T-helper 2 cell treated with Interferon-gamma antibody and Interleukin-4, amounts not matched to agents 5 μg/mL and 100 μg/mL, for 36 hours (primary cell): ENCODE measurements around the gene MX1.
A peak's percentile ranks its signal among the peaks of the same experiment; 100 is the strongest.

Experiments used
- DNase-seq: peaks from one replicate; pipeline ENCODE4 v3.0.0; 2021; ENCODE audit warnings: low spot score
- H3K27ac Mint-ChIP-seq: one replicate; pipeline ENCODE4 v1.8.0; 2021; ENCODE audit warnings: mild to moderate bottlenecking, mixed read lengths
- H3K27me3 Mint-ChIP-seq: one replicate; pipeline ENCODE4 v1.8.0; 2021; ENCODE audit warnings: low read depth, mixed read lengths
- H3K36me3 Mint-ChIP-seq: one replicate; pipeline ENCODE4 v1.8.0; 2021; ENCODE audit warnings: low read depth, mixed read lengths
- H3K4me1 Mint-ChIP-seq: one replicate; pipeline ENCODE4 v1.8.0; 2021; ENCODE audit warnings: low read depth, mixed read lengths
- H3K4me3 Mint-ChIP-seq: one replicate; pipeline ENCODE4 v1.8.0; 2022; ENCODE audit warnings: mild to moderate bottlenecking, moderate library complexity, mixed read lengths
- H3K9me3 Mint-ChIP-seq: one replicate; pipeline ENCODE4 v1.8.0; 2021; ENCODE audit warnings: mixed read lengths

The MX1 gene, protein sequence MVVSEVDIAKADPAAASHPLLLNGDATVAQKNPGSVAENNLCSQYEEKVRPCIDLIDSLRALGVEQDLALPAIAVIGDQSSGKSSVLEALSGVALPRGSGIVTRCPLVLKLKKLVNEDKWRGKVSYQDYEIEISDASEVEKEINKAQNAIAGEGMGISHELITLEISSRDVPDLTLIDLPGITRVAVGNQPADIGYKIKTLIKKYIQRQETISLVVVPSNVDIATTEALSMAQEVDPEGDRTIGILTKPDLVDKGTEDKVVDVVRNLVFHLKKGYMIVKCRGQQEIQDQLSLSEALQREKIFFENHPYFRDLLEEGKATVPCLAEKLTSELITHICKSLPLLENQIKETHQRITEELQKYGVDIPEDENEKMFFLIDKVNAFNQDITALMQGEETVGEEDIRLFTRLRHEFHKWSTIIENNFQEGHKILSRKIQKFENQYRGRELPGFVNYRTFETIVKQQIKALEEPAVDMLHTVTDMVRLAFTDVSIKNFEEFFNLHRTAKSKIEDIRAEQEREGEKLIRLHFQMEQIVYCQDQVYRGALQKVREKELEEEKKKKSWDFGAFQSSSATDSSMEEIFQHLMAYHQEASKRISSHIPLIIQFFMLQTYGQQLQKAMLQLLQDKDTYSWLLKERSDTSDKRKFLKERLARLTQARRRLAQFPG

GRCh38 chr21:41425954-41426675, at the start of gene MX1:
MX1 (plus strand) TSS chr21:41426239; CDS start chr21:41432071, 5,832 bp downstream.
- DNase-seq = peak; percentile 83
- H3K9me3 Mint-ChIP-seq = no peaks in the 10 kb centered on the region
- H3K27me3 Mint-ChIP-seq = no peaks in the 10 kb centered on the region
- peak within 1 kb of the TSS; percentile 96 for H3K4me3 Mint-ChIP-seq
- H3K27ac Mint-ChIP-seq = peak within 1 kb of the TSS; percentile 98
- H3K36me3 Mint-ChIP-seq = peaks cover 33% of the 10 kb centered on the region
- H3K4me1 Mint-ChIP-seq = peaks cover 60% of the 10 kb centered on the region

DNA sequence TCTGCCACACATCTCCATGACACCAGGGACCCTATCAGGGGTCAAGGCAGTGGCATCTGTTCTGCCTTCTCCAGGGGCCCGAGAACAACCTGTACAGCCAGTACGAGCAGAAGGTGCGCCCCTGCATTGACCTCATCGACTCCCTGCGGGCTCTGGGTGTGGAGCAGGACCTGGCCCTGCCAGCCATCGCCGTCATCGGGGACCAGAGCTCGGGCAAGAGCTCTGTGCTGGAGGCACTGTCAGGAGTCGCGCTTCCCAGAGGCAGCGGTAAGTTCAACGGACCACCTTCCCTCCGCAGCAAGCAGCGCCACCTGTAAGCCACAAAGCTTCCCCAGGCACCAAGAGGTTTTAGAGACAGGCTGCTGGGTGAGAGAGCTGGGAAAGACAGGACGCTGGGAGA, 48.3 kb upstream of the MX1 start:
- no peaks in the 10 kb centered on the region for H3K4me1 Mint-ChIP-seq
- H3K27me3 Mint-ChIP-seq = no peaks in the 10 kb centered on the region
- H3K36me3 Mint-ChIP-seq = peaks cover 10% of the 10 kb centered on the region
- no peak overlapping the region for H3K4me3 Mint-ChIP-seq
- DNase-seq = no peak
- no peaks in the 10 kb centered on the region for H3K9me3 Mint-ChIP-seq
- H3K27ac Mint-ChIP-seq = no peak overlapping the region

DNA sequence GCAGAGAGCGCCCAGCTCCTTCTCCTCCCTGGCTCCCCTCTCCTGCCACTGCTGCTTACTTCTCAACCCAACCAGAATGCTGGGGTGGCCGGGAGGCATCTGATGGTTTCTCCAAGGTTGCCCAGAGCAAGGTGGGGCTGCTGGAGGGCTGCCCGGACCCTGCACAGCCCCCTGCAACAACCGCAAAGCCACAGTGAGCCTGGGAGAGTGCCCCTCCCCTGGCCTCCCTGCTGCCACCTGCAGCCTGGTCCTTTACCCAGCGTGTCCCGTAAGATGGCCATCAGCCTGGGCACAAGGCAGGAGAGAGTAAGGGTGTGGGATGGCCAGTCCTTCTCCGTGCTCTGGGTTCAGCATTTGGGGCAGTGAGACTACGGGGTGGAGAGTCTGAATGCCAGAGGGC, 47.2 kb upstream of the MX1 start:
- H3K4me3 Mint-ChIP-seq = no peak overlapping the region
- no peak for DNase-seq
- H3K9me3 Mint-ChIP-seq = no peaks in the 10 kb centered on the region
- H3K36me3 Mint-ChIP-seq = peaks cover 10% of the 10 kb centered on the region
- H3K27ac Mint-ChIP-seq = no peak overlapping the region
- no peaks in the 10 kb centered on the region for H3K4me1 Mint-ChIP-seq
- H3K27me3 Mint-ChIP-seq = no peaks in the 10 kb centered on the region

GRCh38 chr21:41379901-41380300, 46.1 kb upstream of the MX1 start:
- H3K27me3 Mint-ChIP-seq = no peaks in the 10 kb centered on the region
- H3K27ac Mint-ChIP-seq = no peak overlapping the region
- H3K9me3 Mint-ChIP-seq = no peaks in the 10 kb centered on the region
- no peak for DNase-seq
- H3K36me3 Mint-ChIP-seq = peaks cover 10% of the 10 kb centered on the region
- H3K4me3 Mint-ChIP-seq = no peak overlapping the region
- H3K4me1 Mint-ChIP-seq = no peaks in the 10 kb centered on the region

GRCh38 chr21:41381731-41382130, 44.3 kb upstream of the MX1 start:
- no peak overlapping the region for H3K4me3 Mint-ChIP-seq
- H3K4me1 Mint-ChIP-seq = no peaks in the 10 kb centered on the region
- no peaks in the 10 kb centered on the region for H3K9me3 Mint-ChIP-seq
- DNase-seq = no peak
- H3K36me3 Mint-ChIP-seq = peaks cover 10% of the 10 kb centered on the region
- H3K27ac Mint-ChIP-seq = no peak overlapping the region
- H3K27me3 Mint-ChIP-seq = no peaks in the 10 kb centered on the region

GRCh38 chr21:41387042-41387819, 38.8 kb upstream of the MX1 start:
- H3K27me3 Mint-ChIP-seq = no peaks in the 10 kb centered on the region
- no peak for DNase-seq
- H3K4me3 Mint-ChIP-seq = no peak overlapping the region
- H3K4me1 Mint-ChIP-seq = no peaks in the 10 kb centered on the region
- peaks cover 4% of the 10 kb centered on the region for H3K36me3 Mint-ChIP-seq
- H3K9me3 Mint-ChIP-seq = no peaks in the 10 kb centered on the region
- H3K27ac Mint-ChIP-seq = no peak overlapping the region

GRCh38 chr21:41387824-41388223, 38.2 kb upstream of the MX1 start:
- no peak overlapping the region for H3K4me3 Mint-ChIP-seq
- no peak for DNase-seq
- H3K36me3 Mint-ChIP-seq = peaks cover 4% of the 10 kb centered on the region
- no peaks in the 10 kb centered on the region for H3K9me3 Mint-ChIP-seq
- no peaks in the 10 kb centered on the region for H3K27me3 Mint-ChIP-seq
- H3K4me1 Mint-ChIP-seq = no peaks in the 10 kb centered on the region
- no peak overlapping the region for H3K27ac Mint-ChIP-seq

- H3K27ac Mint-ChIP-seq = no peak overlapping the region
- no peaks in the 10 kb centered on the region for H3K4me1 Mint-ChIP-seq
- H3K9me3 Mint-ChIP-seq = no peaks in the 10 kb centered on the region
- no peak for DNase-seq
- H3K36me3 Mint-ChIP-seq = peaks cover 4% of the 10 kb centered on the region
- no peaks in the 10 kb centered on the region for H3K27me3 Mint-ChIP-seq
- no peak overlapping the region for H3K4me3 Mint-ChIP-seq
Measured at GRCh38 chr21:41388259-41388658, 37.8 kb upstream of the MX1 start.

DNA sequence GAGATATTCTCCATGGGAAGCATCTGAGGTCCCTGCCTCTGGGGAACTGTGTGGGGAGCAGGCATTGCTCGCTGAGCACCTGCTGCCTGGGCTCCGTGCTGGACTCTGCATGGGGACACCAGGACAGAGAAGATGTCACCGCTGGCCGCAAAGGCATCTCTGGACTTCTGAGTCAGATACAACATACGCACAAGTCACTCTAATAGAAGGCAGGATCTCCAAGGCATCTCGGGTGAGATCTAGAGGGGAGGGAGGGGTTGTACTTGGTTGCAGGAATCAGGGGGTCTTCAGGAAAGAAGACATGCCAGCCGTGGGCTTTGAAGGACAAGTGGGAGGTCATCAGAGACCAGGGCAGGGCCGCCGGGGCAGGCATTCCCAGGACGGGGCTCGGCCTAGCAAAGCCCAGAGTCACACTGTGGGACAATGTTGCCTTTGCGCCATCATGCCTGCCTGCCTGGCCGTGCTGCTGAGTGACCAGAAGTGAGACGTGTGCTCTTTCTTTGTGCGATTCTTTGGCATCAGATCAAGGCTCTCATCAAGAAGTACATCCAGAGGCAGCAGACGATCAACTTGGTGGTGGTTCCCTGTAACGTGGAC, 35.9 kb upstream of the MX1 start:
- Mint-ChIP-seq H3K27ac (no peak overlapping the region), H3K4me3 (no peak overlapping the region), H3K36me3 (peaks cover 6% of the 10 kb centered on the region), H3K4me1 (no peaks in the 10 kb centered on the region), H3K27me3 (no peaks in the 10 kb centered on the region), H3K9me3 (no peaks in the 10 kb centered on the region)
- no peak for DNase-seq

DNA sequence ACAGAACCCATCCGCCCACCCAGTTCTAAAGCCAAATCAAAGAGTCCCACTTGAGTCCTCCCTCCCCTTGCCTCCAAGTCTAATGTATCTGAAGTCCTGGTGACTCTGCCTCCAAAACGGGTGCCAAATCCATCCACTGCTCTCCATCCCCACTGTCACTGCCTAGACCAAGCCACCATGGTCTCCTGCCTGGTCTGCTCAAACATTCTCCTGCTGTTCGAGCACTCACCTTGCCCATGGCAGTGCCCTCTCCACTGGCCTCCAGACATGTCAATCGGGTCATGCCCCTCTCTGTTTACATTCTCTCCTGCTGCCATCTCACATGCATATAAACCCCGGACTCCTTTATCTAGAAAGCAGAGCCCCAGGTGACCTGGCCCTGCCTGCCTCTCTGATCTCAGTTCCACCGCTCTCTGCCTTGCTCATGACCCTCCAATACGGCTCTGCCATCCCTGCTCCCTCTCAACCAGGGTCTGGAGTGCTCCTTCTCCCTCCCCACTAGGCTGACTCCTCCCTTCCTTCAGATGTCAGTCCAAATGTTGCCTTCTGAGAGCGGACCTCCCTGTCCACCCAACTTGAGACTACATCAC, 32.1 kb upstream of the MX1 start:
- no peak overlapping the region for H3K4me3 Mint-ChIP-seq
- no peak overlapping the region for H3K27ac Mint-ChIP-seq
- no peak for DNase-seq
- H3K36me3 Mint-ChIP-seq = peaks cover 14% of the 10 kb centered on the region
- no peaks in the 10 kb centered on the region for H3K9me3 Mint-ChIP-seq
- no peaks in the 10 kb centered on the region for H3K4me1 Mint-ChIP-seq
- no peaks in the 10 kb centered on the region for H3K27me3 Mint-ChIP-seq

DNA sequence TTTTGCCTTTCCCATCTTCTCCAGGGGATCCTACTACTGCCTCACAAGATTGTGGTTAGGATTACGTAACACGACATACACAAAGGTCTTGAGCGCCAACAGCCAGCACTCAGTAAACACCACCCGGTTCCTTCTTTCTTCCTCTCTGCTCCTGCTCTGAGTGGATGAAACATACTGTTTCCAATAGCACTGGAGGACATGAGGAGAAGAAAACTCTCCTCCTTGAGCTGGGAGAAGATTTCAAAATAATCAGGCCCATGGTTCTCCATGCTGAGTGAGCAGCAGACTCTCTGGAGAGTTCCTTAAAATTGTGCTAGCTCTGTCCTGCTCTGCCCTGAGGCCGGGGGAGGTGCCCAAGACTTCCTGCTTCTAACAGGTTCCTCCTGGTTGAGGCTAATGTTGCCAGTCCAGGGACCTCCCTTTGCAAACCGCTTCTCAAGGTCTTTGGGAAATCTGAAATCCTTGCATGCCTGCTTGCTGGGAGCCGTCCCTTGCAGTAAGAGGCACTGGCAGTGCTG, 29.4 kb upstream of the MX1 start:
- Mint-ChIP-seq H3K4me1 (no peaks in the 10 kb centered on the region), H3K9me3 (no peaks in the 10 kb centered on the region), H3K36me3 (peaks cover 15% of the 10 kb centered on the region), H3K27ac (no peak overlapping the region), H3K4me3 (no peak overlapping the region), H3K27me3 (no peaks in the 10 kb centered on the region)
- DNase-seq = no peak

GRCh38 chr21:41397471-41397891, 28.6 kb upstream of the MX1 start:
- Mint-ChIP-seq H3K4me1 (no peaks in the 10 kb centered on the region), H3K27ac (no peak overlapping the region), H3K9me3 (no peaks in the 10 kb centered on the region)

GRCh38 chr21:41398251-41398650, 27.8 kb upstream of the MX1 start:
- Mint-ChIP-seq H3K4me1 (no peaks in the 10 kb centered on the region), H3K9me3 (no peaks in the 10 kb centered on the region), H3K36me3 (peaks cover 17% of the 10 kb centered on the region), H3K4me3 (no peak overlapping the region), H3K27ac (no peak overlapping the region), H3K27me3 (no peaks in the 10 kb centered on the region)
- DNase-seq = no peak

More at GRCh38 chr21:41397471-41397891, 28.6 kb upstream of the MX1 start:
- Mint-ChIP-seq H3K36me3 (peaks cover 17% of the 10 kb centered on the region), H3K4me3 (no peak overlapping the region), H3K27me3 (no peaks in the 10 kb centered on the region)
- no peak for DNase-seq
